GM21737 (cell line): ENCODE results near the gene C2orf74.
"Not testable (repeated sequence)": the region's sequence is repeated elsewhere in the genome, so short reads cannot be mapped to it uniquely, and the experiment has no call there.

Experiments used
- ATAC-seq: cut with Tn5 transposase; IDR thresholded peaks from one replicate; pipeline ENCODE4 v1.9.1; 2021; ENCODE audit warnings: mild to moderate bottlenecking, moderate library complexity; ENCODE audit not compliant: unreplicated experiment

C2orf74 gene

DNA sequence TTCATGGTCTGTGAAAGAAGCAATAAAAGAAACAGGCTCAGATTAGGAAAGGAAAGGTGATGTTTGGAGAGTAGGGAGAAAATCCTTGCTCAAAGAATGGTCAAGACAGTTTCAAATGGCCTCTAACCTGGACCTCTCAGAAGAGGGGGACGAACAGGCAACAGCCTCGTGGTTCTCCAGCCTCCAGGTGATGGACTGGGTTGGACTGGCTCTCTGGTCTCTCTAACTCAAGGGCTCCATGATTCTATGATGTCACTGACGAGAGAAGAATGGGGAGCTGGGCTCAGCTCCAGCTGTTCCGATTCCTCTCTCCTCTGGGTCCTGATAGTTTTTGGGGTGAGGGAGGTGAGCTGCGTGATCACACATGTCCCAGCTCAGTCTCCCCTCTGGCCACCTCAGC is at the start of gene C2orf74:
Gene C2orf74 (plus strand): TSS at position 301 of the 400 bp plus-strand sequence. CDS start 327 bp downstream, outside the sequence.
- ATAC-seq: no peak

DNA sequence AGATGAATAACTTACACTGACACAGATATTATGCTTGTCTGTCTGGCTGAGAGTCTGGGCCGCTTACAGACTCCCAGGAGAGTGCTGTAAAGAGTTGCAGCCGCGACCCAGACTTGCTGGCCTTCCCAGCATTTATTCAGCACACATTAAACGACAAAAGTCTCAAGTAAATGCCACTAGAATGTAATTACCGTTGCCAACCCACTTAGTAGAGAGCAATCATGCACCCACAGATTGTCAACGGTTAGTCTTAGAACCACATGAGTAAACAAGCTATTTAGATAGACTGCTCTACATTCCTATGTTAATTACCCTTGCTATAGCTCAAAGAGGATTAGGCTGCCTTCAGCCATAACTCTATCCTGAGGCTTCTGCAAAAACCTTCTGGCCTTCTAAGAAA is 47.8 kb upstream of the C2orf74 start:
- no peak for ATAC-seq

DNA sequence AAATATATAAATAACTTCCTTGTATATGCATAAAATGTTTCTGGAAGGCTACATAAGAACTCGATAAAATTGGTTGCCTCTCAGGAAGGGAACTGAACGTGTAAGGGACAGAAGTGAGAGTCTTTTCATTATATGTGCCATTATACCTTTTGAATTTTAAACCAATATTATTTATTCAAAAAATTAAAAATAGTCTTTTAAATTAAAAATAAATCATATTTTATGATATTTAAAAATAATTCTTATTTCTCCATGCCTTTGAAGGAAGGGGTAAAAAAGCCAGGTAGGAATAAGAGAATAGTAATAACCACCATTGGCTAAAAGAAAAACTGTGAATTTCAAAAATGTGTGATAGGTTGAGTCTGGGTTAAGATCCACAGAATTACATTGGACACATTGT is 45.7 kb upstream of the C2orf74 start:
- no peak for ATAC-seq

DNA sequence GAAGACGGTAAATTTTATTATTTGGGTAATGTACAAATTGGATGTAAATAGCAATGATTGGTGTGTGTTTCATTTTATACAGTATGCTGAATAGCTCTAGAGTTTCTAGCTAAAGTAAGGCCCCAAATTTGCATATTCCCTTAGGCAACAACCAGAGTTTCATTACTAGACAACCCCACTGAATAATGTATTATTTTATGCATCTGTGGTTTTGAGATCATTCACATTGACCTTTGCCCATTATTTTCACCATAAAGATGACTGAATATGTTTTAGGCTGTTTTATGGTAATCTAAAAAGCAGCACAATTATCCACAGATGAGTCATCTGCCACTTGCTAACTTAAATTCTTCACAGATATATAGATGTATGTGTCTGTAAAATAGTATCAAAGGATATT is 44.5 kb upstream of the C2orf74 start:
- peak; percentile 71 for ATAC-seq

DNA sequence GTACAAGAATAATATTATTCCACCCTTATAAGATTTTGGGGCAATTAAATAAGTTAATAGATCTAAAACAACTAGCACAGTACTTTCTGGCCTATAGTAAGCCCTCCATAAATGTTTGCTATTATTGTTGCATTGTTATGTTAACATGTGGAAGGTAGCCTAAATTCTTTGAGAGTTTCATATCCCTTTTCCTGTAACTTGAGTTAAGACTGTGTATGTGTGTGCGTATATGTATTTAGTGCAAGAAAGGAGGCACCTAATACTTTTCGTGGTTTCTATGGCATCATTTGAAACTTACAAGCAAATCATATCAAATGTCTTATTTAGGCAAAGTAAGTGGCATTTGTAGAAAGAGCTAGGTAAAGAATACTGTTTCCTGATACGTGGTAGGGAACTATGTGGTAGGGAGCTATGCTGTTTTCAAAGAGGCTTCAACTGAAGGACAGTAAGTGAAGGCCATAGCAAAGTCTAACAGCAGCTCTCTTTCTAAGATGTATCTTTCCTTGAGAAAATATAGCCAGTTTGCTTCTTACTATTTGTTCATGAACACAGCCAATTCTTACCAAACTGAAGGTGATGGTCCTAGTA is 36.8 kb upstream of the C2orf74 start:
- no peak for ATAC-seq

DNA sequence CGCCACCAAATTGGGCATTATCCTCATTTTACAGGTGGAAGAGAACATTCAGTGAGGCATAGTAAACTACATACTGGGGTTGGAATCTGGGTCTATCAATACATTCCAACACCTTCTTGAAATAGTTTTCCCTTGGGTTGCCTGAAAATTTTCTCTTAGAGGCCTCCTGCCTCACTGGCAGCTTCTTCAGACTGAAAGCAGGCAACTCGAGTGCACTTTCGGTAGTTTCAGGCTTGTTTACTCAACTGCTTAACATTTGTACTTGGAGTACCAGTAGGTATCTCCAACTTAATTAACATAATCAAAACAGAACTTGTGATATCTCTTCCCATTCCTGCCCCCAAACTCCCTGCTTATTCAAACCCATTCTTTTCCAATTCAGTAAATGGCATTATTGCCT is 36.2 kb upstream of the C2orf74 start:
- no peak for ATAC-seq

DNA sequence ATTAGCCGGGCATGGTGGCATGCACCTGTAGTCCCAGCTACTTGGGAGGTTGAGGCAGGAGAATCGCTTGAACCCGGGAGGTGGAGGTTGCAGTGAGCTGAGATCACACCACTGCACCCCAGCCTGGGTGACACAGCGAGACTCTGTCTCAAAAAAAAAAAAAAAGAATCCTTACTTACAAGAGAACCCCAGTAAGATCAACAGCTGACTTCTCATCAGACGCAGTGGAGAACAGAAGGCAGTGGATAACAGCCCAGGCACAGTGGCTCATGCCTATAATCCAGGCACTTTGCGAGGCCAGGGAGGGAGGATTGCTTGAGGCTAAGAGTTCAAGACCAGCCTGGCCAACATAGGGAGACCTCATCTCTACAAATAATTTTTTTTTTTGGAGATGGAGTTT is 33.9 kb upstream of the C2orf74 start:
- not testable (repeated sequence) for ATAC-seq

DNA sequence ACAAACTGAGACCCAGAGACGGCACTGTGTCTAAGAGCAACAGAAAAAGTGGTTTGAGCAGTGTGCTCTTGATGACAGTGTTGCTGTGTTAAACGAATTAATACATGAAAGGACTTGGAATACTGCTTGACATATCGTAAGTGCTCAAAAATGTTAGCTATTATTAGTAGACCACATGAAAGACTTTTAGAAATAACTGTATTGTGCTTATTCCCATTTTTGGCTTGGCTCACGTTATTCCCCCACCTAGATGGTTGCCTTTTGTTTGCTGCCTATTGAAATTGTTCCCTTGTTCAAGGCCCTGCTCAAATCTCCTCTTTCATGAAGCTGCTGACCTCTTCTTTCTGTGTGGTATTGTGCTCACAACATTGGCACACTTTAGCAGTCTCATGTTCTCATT is 27.8 kb upstream of the C2orf74 start:
- ATAC-seq: no peak

DNA sequence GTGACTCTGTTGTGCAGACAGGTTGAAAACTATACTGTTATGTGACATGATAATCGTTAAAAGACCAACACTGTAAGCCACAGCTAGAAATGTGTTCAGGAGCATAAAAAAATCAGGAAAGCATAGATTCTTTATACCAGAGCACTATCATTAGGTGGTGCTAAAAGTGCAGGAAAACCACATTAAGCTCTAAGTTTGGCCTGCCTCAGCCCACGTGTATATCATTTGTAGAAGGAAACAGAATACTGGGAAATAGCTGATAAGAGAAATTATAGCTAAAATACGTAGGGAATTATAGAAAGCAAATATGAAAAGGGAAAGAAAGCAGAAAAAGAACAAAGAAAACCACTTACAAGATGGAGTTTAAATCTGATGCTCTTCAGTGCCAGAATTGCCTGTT is 26.5 kb upstream of the C2orf74 start:
- ATAC-seq: no peak

DNA sequence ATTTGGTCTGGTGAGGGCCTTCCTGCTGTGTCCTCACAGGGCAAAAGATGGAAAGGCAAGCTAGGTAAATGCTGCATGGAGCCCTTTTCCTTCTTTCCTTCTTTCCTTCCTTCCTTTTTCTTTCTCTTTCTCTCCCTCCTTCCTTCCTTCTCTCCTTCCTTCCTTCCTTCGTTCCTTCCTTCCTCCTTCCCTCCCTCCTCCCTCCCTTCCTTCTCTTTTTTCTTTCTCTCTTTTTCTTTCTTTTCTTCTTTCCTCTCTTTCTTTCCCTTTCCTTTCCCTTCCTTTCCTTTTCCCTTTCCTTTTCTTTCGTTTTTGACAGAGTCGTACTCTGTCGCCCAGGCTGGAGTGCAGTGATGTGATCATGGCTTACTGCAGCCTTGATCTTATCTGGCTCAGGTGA is 23.1 kb upstream of the C2orf74 start:
- no peak for ATAC-seq

DNA sequence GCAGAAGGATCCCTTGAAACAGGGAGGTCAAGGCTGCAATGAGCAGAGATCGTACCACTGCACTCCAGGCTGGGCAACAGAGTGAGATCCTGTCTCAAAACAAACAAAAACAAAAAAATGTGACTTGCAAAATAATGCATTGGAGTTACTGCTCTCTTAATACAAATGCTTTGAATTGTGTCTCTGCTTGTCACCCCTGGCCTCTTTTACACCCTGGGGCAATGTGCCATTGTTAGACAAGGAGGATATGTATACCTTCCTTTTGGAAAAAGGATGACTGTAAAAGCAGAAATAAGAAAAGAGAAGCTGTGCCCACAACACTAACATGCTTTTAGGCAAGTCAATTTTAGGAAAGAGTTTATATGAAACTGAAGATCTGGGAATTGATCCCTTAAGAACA is 20.8 kb upstream of the C2orf74 start:
- ATAC-seq: no peak

DNA sequence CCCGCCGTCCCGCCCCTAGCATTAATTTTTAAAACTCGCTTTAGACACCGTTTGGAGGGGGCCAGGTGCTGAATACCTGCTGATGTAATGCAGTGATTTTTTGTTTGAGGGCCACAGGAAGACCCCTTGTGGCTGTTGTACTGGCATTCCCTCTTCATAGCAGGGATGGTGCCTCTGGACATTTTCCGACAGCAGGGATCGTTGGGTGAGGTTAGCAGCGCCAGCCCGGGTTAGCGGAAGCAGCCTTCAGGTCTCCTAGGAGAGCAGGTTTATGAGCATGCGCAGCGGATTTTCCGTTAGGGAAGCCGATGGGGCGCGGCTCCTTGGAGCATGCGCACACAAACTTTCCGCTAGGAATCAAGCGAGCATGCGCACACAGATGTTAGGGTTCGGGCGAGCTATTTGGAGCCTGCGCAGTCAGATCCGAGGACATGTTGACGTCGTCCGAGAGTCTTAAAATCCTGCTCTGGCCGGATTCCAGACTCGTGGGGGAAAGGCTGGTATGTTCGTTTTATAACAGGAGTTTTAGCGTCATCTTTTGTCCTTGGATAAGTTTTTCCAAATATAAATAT is 17.2 kb upstream of the C2orf74 start:
- ATAC-seq: peak; percentile 89

DNA sequence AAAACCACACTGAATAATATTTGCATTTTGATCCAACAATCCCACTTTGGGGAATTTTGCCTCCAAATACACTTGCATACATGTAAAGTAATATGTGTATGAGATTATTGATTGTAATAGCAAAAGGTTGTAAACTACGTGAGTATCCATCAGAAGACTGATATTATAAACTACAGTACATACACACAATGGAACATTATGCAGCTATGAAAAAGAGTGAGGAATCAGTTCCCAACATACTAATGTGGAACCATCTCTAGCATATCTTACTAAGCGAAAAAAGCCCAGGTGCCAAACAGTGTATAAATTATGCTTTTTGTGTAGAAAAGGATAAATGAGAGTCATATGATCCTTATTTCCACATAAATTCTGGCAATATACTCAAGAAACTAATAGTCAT is 16.0 kb upstream of the C2orf74 start:
- ATAC-seq: no peak

DNA sequence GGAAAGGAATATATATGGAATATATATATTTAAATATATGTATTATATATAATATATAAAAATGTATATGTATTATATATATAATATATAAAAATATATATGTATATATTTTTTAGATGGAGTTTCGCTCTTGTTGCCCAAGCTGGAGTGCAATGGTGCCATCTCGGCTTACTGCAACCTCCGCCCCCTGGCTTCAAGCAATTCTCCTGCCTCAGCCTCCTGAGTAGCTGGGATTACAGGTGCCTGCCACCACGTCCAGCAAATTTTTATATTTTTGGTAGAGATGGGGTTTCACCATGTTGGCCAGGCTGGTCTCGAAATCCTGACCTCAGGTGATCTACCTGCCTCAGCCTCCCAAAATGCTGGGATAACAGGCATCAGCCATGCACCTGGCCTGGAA is 13.9 kb upstream of the C2orf74 start:
- ATAC-seq: not testable (repeated sequence)

DNA sequence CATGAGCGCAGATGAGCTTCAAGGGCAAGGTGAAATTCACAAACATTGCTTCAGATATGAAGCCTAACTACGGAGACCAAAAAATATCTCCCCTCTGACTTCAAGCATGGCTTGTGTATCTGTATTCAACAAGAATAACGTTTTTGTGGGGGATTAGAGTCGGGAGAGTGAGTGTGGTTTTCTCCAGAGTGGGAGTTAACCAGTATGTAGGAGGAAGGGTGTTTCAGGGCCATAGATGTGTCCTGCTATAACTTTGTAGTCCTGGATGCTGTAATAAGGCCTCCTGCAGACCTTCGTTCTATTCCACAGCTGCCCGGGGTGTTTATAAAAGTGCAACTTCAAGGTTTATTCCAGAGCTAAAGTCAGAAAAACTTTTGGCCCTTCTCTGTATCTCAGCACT is 12.9 kb upstream of the C2orf74 start:
- ATAC-seq: no peak

DNA sequence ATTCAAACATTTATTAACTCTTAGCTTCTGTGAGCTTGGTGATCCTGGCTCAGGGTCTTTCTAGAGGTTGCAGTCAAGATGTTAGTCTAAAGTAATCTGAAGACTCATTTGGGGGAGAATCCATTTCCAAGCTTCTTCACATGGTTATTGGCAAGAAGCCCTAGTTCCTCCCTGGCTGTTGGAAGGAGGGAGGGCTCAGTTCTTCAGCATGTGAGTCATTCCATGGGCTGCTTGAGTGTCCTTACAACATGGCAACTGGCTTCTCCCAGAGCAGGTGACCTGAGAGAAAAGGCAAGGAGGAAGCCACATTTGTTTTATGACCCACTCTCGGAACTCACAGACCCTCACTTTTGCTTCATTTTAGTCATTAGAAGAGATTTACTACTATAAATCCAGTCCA is 10.6 kb upstream of the C2orf74 start:
- no peak for ATAC-seq

DNA sequence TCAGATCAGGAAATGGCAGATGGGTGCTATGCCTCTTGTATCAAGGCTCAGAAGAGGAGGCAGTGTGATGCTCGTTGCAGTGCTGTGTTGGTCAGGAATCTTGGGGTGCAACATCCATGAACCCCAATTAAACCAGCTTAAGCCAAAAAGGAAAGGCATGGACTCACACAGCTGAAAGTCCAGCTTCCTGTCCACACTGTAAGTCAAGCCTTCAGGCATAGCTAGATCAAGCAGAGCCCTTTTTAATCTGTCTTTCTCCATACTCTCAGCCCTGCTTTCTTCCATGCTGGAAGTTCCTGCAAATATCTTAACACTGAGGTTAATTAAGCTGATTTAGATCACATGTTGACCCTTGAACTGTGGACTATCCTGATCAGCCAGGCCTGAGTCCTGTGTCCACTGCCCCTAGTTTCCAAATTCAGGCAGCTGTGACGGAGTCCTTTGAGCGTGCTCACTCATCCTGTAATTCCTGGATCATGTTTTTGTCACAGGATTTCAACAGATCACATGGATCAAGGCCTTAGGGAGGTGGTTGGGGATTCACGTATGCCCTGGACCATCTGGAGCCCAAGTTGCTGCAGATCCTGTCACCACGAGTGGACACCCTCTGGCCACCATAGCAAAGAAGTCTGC is 4.5 kb upstream of the C2orf74 start:
- ATAC-seq: no peak

DNA sequence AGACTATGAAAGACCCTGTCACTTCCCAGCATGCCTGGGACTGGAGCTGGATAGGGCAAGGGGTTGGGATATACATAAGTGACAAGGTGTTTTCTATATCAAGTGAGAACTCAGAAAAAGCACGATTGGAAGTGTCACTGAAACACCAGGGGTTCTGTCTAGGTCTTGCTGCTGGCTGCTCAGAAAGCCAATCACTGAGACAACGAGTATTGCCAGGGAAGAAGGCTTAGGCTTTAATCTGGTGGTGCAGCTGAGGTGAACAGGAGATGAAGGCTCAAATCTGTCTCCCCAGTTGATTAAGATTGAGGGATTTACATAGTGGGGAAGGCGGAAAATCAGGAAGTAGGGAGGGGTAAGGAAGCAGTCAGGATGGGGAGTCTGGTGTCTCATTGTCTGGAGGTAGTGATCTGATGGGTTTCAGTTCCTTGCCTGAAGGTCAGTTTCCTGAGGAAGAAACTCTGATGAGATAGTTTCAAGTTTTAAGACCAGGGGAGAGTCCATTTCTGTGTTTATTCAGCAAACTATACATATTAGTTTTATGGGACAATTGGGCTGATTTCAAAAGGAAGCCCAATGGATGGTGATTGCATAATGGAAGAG is 3.5 kb upstream of the C2orf74 start:
- no peak for ATAC-seq

DNA sequence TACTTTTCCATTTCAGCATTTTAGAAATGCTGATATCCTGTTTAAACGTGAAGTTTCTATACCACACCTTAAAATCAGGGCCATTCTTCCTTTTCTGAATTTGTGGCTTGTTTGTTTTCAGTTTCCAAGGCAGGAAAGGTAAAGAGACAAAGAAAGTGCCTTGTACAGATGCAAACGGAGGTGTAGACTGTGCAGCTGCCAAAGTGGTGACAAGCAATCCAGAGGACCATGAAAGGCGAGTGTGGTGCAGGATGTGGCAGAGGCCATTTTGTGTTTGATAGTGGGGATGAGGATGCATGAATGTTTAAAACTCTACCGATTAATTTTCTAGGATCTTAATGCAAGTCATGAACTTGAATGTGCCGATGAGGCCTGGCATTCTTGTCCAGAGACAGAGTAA is 733 bp downstream of the C2orf74 start:
- ATAC-seq: no peak

DNA sequence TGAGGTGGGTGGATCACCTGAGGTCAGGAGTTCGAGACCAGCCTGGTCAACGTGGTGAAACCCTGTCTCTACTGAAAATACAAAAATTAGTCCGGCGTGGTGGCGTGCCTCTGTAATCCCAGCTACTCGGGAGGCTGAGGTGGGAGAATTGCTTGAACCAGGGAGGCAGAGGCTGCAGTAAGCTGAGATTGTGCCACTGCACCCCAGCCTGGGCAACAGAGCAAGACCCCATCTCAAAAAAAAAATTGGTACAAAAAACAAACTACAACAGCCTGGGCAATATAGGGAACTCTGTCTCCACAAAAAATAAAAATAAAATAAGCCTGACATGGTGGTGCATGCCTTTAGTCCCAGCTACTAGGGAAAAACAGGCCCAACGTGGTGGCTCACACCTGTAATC is 3.1 kb downstream of the C2orf74 start:
- not testable (repeated sequence) for ATAC-seq

DNA sequence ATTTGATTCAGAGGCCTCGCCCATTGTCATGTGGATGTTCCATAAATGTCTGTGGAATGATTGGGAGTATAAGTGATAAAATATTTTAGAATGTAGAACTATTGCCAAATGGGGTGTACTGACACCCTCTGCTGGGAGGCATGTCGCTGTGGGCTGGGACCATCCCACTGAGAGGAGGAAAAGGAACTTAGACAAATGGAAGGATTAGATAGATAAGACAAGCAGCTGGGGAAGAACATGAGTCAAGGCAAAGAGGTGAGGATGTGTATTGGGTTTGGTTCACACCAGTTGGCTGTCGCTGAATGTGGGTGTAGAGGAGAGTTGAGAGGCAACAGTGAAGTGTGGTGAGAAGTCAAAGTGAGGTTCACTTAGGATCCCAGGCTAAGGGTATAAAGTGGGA is 4.0 kb downstream of the C2orf74 start:
- no peak for ATAC-seq

DNA sequence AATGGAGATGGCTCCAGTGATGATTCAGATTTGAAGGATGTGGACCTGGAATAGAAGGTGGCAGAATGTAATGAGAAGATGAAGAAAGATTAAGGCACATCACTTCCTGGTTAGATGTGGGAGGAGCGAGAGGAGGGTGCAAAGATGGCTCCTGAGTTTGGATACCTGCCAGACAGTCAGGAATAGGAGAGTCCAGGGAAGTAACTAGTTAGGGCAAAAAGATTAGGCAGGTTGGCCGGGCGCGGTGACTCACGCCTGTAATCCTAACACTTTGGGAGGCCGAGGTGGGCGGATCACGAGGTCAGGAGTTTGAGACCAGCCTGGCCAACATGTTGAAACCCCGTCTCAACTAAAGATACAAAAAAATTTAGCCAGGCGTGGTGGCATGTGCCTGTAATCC is 5.6 kb downstream of the C2orf74 start:
- no peak for ATAC-seq
